Measurements from ENCODE around the gene NTN1. TPM values are rescaled to one million over a fixed set of nuclear protein-coding genes. Genes with fewer than 3 reads are reported as not detected.

NTN1 gene
- total RNA-seq, 1 donor from 2014 or later: 60.3 TPM

DNA sequence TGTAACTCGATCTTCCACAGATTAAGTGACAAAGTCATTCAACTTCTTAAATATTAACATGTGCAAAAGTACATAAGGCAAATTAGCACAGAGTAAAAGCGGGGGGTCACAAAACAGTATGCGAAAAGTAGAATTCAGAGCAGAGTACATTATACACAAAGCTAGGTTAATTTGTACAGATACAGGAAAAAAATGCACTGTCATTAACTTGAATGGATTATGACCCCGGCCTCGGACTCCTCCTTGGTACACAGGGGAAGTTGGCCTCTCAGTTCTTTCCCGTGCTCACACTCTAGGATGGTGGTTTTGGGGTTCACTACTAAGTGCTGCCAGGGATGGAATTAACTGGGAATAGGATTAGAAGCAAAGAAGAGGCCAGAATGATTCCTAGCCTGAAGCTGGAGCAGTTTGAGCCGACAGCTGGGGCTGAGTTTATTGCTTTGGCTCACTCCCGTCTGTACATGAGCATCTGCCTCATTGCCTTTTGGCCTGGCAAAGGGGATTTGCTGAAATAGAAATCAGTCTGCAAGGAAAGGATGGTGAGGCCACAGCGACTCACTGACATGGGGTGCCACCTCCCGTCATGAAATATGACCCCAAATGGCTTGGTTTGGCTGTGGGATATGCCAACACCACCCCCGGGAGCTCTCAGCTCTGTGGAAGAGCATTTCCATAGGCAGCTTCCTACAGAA, 23.6 kb downstream of the NTN1 start:
- no peaks in the 10 kb centered on the region for H3K4me1 ChIP-seq
- H3K27ac ChIP-seq (replicated peaks): no peak overlapping the region
- TF ChIP-seq, protein P1, sequence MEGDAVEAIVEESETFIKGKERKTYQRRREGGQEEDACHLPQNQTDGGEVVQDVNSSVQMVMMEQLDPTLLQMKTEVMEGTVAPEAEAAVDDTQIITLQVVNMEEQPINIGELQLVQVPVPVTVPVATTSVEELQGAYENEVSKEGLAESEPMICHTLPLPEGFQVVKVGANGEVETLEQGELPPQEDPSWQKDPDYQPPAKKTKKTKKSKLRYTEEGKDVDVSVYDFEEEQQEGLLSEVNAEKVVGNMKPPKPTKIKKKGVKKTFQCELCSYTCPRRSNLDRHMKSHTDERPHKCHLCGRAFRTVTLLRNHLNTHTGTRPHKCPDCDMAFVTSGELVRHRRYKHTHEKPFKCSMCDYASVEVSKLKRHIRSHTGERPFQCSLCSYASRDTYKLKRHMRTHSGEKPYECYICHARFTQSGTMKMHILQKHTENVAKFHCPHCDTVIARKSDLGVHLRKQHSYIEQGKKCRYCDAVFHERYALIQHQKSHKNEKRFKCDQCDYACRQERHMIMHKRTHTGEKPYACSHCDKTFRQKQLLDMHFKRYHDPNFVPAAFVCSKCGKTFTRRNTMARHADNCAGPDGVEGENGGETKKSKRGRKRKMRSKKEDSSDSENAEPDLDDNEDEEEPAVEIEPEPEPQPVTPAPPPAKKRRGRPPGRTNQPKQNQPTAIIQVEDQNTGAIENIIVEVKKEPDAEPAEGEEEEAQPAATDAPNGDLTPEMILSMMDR (IDR thresholded peaks at IDR 0.05; ENCODE audit: borderline replicate concordance): no peak
- H3K36me3 ChIP-seq: no peaks in the 10 kb centered on the region
- H3K9me3 ChIP-seq (replicated peaks): peaks cover 30% of the 10 kb centered on the region
- intact Hi-C loops (cut with micrococcal nuclease): no loop called here
- DNase-seq: no peak
- no peak overlapping the region for H3K4me3 ChIP-seq
- H3K27me3 ChIP-seq (ENCODE audit: low read depth): no peaks in the 10 kb centered on the region

DNA sequence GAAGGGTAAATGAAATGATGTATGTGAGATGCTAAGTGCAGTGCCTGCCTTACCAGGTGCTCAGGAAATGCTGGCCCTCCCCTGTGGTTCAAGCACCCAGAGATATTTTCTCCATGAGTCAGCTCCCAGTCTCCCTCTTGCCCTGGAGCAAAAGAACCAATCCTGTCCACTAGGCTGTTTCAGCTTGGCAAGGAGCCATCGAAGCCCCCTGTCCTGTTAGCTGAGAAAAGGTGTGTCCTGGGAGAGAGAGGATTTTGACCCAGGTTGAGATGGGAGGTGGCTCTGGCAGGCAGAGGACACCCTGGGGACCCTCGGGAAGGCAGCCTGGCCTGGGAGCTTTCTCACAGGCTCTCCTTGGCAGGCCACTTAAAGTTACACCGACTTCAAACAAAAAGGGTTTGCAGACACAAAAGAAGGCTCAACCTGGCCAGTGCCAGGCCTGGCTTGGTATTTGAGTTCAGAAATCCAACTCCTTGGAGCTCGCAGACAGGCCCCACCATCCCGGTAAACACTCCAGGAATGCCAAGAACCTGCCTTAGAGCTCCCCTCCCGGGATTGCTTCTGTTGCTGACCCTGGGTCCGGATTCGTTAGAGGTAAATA, 29.6 kb downstream of the NTN1 start:
- no peak overlapping the region for H3K27ac ChIP-seq (replicated peaks)
- no peaks in the 10 kb centered on the region for H3K4me1 ChIP-seq

DNA sequence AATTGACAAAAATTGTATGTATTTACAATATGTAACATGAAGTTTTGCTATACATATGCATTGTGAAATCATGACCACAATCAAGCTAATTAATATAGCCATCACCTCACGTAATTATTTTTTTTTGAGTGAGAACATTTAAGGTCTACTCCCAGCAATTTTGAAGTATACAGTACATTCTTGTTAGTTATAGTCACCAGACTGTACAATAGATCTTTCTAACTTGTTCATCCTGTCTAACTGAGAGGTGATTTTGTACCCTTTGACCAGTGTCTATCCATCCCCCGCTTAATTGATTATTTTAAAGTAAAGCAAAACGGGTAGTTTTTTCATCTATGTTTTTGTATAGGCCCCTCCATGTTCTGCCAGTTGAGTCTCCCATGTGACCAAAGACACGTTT, 30.3 kb downstream of the NTN1 start:
- TF ChIP-seq, protein P1 (IDR thresholded peaks at IDR 0.05; ENCODE audit: borderline replicate concordance): no peak
- no peak overlapping the region for H3K27ac ChIP-seq (replicated peaks)
- DNase-seq: no peak
- H3K4me1 ChIP-seq: no peaks in the 10 kb centered on the region
- no peak overlapping the region for H3K4me3 ChIP-seq
- peaks cover 28% of the 10 kb centered on the region for H3K9me3 ChIP-seq (replicated peaks)
- no peaks in the 10 kb centered on the region for H3K36me3 ChIP-seq
- intact Hi-C loops (cut with micrococcal nuclease): no loop called here
- no peaks in the 10 kb centered on the region for H3K27me3 ChIP-seq (ENCODE audit: low read depth)

More for the DNA sequence above, 29.6 kb downstream of the NTN1 start:
- TF ChIP-seq, protein P1 (IDR thresholded peaks at IDR 0.05; ENCODE audit: borderline replicate concordance): no peak
- peaks cover 28% of the 10 kb centered on the region for H3K9me3 ChIP-seq (replicated peaks)
- H3K36me3 ChIP-seq: no peaks in the 10 kb centered on the region
- no peaks in the 10 kb centered on the region for H3K27me3 ChIP-seq (ENCODE audit: low read depth)
- no peak overlapping the region for H3K4me3 ChIP-seq
- no peak for DNase-seq
- intact Hi-C loops (cut with micrococcal nuclease): no loop called here

GRCh38 chr17:9052921-9053320, 31.6 kb downstream of the NTN1 start:
- H3K27ac ChIP-seq (replicated peaks): no peak overlapping the region
- peaks cover 20% of the 10 kb centered on the region for H3K9me3 ChIP-seq (replicated peaks)
- no peak overlapping the region for H3K4me3 ChIP-seq
- no peak for DNase-seq
- intact Hi-C loops (cut with micrococcal nuclease): no loop called here
- H3K36me3 ChIP-seq: no peaks in the 10 kb centered on the region
- no peaks in the 10 kb centered on the region for H3K27me3 ChIP-seq (ENCODE audit: low read depth)
- TF ChIP-seq, protein P1 (IDR thresholded peaks at IDR 0.05; ENCODE audit: borderline replicate concordance): no peak
- H3K4me1 ChIP-seq: no peaks in the 10 kb centered on the region

DNA sequence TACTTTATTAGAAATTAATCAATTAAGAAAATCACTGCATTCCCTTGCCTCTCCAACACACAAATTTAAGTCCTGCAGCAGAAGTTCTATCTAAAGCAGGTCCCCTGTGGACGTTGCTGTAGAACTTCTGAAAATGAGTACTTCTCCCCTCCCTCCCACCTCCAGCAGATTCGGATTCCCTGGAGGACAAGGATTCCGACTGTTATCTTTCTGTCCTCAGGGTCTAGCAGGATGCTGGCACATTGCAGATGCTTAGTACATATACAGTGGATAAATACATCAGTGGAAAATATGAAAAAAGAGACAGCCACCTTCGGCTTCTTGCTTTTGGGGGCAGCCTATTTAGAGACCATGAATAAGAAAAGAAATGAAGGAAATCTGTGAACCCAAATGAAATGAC, 32.1 kb downstream of the NTN1 start:
- intact Hi-C loops (cut with micrococcal nuclease): no loop called here
- no peak overlapping the region for H3K27ac ChIP-seq (replicated peaks)
- no peaks in the 10 kb centered on the region for H3K27me3 ChIP-seq (ENCODE audit: low read depth)
- no peaks in the 10 kb centered on the region for H3K4me1 ChIP-seq
- TF ChIP-seq, protein P1 (IDR thresholded peaks at IDR 0.05; ENCODE audit: borderline replicate concordance): no peak
- DNase-seq: no peak
- H3K9me3 ChIP-seq (replicated peaks): peaks cover 15% of the 10 kb centered on the region
- no peak overlapping the region for H3K4me3 ChIP-seq
- no peaks in the 10 kb centered on the region for H3K36me3 ChIP-seq

Measured in left ventricle myocardium inferior (tissue), 1 donor.